ENCODE results near the gene ENDOV.

ENDOV gene

DNA sequence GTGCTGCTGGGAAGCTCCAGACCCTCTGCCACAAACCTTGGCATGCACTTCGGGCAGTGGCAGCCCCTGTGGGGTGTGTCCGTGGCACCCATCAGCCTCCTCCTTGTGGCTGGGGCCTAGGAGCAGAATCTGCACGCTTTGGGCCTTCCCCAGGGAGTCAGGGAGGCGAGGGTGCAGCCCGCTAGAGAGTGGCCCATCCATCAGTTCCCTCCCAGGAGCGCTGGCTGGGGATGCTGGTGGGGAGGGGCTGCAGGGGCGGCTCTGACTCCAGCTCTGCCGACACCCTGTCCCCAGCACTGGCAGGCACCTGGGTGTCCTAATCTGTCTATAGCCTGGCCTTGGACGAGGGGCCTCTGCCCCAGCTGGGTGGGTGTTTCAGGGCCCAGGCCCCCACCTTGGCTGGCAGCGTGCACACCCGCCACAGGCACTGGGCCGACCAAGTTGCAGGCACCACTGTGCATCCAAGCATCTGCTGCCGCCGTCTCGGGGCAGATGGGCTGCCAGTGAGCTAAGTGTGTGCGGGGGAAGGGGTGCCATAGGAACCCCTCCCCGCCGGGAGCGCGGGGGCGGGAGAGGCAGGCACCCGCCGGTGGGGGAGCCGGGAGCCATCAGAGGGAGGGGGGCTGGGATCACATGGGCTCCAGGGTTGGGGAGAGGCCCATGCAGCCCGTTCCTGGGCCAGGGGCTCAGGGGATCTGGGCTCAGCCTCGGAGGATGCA lies 30.2 kb downstream of the ENDOV start:
- no peak overlapping the region for H3K4me3 ChIP-seq (ENCODE audit: low read depth, low read length)
- POLR2A ChIA-PET = no interaction called here
- CTCF ChIA-PET = interaction anchor here (0.7 kb wide), 1 partner anchor 18 kb away, joined by 3 read pairs; no protein-coding TSS in a partner anchor
- TF ChIP-seq, protein P1, sequence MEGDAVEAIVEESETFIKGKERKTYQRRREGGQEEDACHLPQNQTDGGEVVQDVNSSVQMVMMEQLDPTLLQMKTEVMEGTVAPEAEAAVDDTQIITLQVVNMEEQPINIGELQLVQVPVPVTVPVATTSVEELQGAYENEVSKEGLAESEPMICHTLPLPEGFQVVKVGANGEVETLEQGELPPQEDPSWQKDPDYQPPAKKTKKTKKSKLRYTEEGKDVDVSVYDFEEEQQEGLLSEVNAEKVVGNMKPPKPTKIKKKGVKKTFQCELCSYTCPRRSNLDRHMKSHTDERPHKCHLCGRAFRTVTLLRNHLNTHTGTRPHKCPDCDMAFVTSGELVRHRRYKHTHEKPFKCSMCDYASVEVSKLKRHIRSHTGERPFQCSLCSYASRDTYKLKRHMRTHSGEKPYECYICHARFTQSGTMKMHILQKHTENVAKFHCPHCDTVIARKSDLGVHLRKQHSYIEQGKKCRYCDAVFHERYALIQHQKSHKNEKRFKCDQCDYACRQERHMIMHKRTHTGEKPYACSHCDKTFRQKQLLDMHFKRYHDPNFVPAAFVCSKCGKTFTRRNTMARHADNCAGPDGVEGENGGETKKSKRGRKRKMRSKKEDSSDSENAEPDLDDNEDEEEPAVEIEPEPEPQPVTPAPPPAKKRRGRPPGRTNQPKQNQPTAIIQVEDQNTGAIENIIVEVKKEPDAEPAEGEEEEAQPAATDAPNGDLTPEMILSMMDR (IDR thresholded peaks at IDR 0.05; ENCODE audit: insufficient read depth, low read length, missing control alignments) = no peak
- no peak for DNase-seq (ENCODE audit: low read depth, low spot score)

DNA sequence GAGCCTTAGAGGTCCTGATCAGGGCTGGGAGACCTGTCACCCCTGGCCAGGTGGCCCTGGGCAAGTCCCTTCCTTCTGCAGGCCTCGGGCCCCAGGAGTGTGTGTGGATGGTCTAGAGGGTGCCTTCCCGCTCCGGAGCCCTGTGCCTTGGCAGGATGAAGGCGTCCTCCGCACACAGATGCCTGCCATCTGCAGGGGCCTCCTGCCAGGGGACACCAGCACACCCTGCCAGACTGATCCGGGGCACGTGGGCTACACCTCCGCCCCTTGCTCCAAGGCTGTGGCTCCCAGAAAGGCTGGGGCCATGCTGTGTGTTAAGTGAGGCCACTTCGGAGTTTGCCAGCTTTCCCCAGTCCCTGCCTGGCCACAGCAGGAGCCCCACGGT lies 30.8 kb downstream of the ENDOV start:
- ChIA-PET CTCF (interaction anchor here (1.0 kb wide), 1 partner anchor 130 kb away, joined by 3 read pairs; no protein-coding TSS in a partner anchor), POLR2A (no interaction called here)
- TF ChIP-seq, protein P1 (IDR thresholded peaks at IDR 0.05; ENCODE audit: insufficient read depth, low read length, missing control alignments) = no peak
- no peak overlapping the region for H3K4me3 ChIP-seq (ENCODE audit: low read depth, low read length)
- no peak for DNase-seq (ENCODE audit: low read depth, low spot score)

GRCh38 chr17:80446645-80447405 lies 31.9 kb downstream of the ENDOV start:
- POLR2A ChIA-PET = no interaction called here
- CTCF ChIA-PET = interaction anchor here (0.7 to 1.5 kb wide), 4 partner anchors 9 to 129 kb away, joined by 3 to 5 read pairs (median 4); no protein-coding TSS in a partner anchor
- TF ChIP-seq, protein P1 (IDR thresholded peaks at IDR 0.05; ENCODE audit: insufficient read depth, low read length, missing control alignments) = no peak
- DNase-seq (ENCODE audit: low read depth, low spot score) = no peak
- H3K4me3 ChIP-seq (ENCODE audit: low read depth, low read length) = no peak overlapping the region

GRCh38 chr17:80447790-80448189 lies 32.8 kb downstream of the ENDOV start:
- no peak for DNase-seq (ENCODE audit: low read depth, low spot score)
- POLR2A ChIA-PET = no interaction called here
- no peak overlapping the region for H3K4me3 ChIP-seq (ENCODE audit: low read depth, low read length)
- CTCF ChIA-PET = interaction anchor here (0.7 to 1.5 kb wide), 4 partner anchors 10 to 128 kb away, joined by 3 to 5 read pairs (median 4); no protein-coding TSS in a partner anchor
- TF ChIP-seq, protein P1 (IDR thresholded peaks at IDR 0.05; ENCODE audit: insufficient read depth, low read length, missing control alignments) = no peak

GRCh38 chr17:80449194-80449929 lies 34.4 kb downstream of the ENDOV start:
- ChIA-PET POLR2A (no interaction called here), CTCF (interaction anchor here (0.7 kb wide), 1 partner anchor 22 kb away, joined by 3 read pairs; no protein-coding TSS in a partner anchor)
- H3K4me3 ChIP-seq (ENCODE audit: low read depth, low read length) = no peak overlapping the region
- no peak for DNase-seq (ENCODE audit: low read depth, low spot score)
- TF ChIP-seq, protein P1 (IDR thresholded peaks at IDR 0.05; ENCODE audit: insufficient read depth, low read length, missing control alignments) = no peak

All from AG04449 (cell line).